Spleen (tissue), 11 donors: ENCODE results near the gene CDK7. TPM values are rescaled to one million over a fixed set of nuclear protein-coding genes. Genes with fewer than 3 reads are reported as not detected.

Experiments
- DNase-seq: peaks from one replicate; pipeline ENCODE4 v3.0.0-alpha.2; 2020
- H3K27ac ChIP-seq, 8 donors: fragments of 200-600 bp; sonication (generic) in 7 of 8; 1 replicate in 4 of 8; 2 replicates in 4 of 8; pipeline versions ENCODE4 v1.5.0 to v1.8.0; 2016 to 2021; ENCODE audit warnings: inconsistent platforms in 4 of 8, mild to moderate bottlenecking in 4 of 8, moderate library complexity in 1 of 8
- H3K27me3 ChIP-seq, 7 donors: fragments of 200-600 bp; sonication (generic) in 6 of 7; replicated peaks in 1 of 7; 1 replicate in 4 of 7; 2 replicates in 3 of 7; pipeline versions ENCODE4 v1.5.0 to v1.8.0; 2016 to 2021; ENCODE audit warnings: inconsistent platforms in 3 of 7, mild to moderate bottlenecking in 1 of 7
- H3K36me3 ChIP-seq, 6 donors: fragments of 200-600 bp; sonication (generic) in 5 of 6; 1 replicate in 4 of 6; 2 replicates in 2 of 6; pipeline versions ENCODE4 v1.5.0 to v1.8.0; 2016 to 2021; ENCODE audit warnings: inconsistent platforms in 2 of 6
- H3K4me1 ChIP-seq, 6 donors: fragments of 200-600 bp; sonication (generic) in 5 of 6; 1 replicate in 3 of 6; 2 replicates in 3 of 6; pipeline versions ENCODE4 v1.5.0 to v1.8.0; 2016 to 2021; ENCODE audit warnings: inconsistent platforms in 3 of 6
- H3K4me3 ChIP-seq, 8 donors: fragments of 200-600 bp; sonication (generic) in 7 of 8; 1 replicate in 4 of 8; 2 replicates in 4 of 8; pipeline versions ENCODE4 v1.5.0 to v1.8.0; 2016 to 2021; ENCODE audit warnings: inconsistent platforms in 4 of 8, mild to moderate bottlenecking in 4 of 8, moderate library complexity in 2 of 8
- H3K9me3 ChIP-seq, 8 donors: fragments of 200-600 bp; sonication (generic) in 7 of 8; 1 replicate in 4 of 8; 2 replicates in 4 of 8; pipeline versions ENCODE4 v1.5.0 to v1.8.0; 2016 to 2021; ENCODE audit warnings: inconsistent platforms in 4 of 8
- POLR2A ChIP-seq, 3 donors: fragments of 450-650 bp; IDR thresholded peaks; one replicate each; pipeline ENCODE4 v1.5.1; 2017; ENCODE audit warnings: antibody characterized with exemption in 3 of 3, mild to moderate bottlenecking in 1 of 3
- POLR2AphosphoS5 ChIP-seq, 3 donors: sonication (generic); formaldehyde crosslinking; IDR thresholded peaks; one replicate each; pipeline ENCODE4 v1.5.1; 2017; ENCODE audit warnings: antibody characterized with exemption in 3 of 3
- WGBS, 5 donors: extraction: QIAGEN DNeasy Blood & Tissue Kit in 3 of 5; methylation state at CpG; one replicate each; pipeline versions ENCODE4 v1.1.5 to v1.1.7; 2013 to 2018; 5-methylcytosine and 5-hydroxymethylcytosine counted together
- intact Hi-C: fragments of 100-400 bp; cut with DNase I; formaldehyde crosslinking; loops from one replicate; pipeline ENCODE4 v1.15.0; 2023; ENCODE audit warnings: low total_unique reads
- polyA plus RNA-seq, 3 donors: library from polyadenylated mRNA; stranded (reverse); fragments of 200-250 nt; gene quantifications; one replicate each; pipeline ENCODE4 v1.2.1, GENCODE V29; 2013
- total RNA-seq, 7 donors: library from RNA; depleted of rRNA in 3 of 7; stranded (reverse); fragments of >200 nt in 3 of 7; fragmentation: NEBNext Ultra II Directional in 4 of 7; extraction: Animal tissue kit (Norgen Biotek cat#: 25700) in 4 of 7; gene quantifications; one replicate each; pipeline versions ENCODE4 v1.1.0 to v1.2.1, GENCODE V29; 2016 to 2021
- TF ChIP-seq, protein P1 (sequence below), 11 experiments: fragments of 200-600 bp in 7 of 11; fragments of 450-650 bp in 4 of 11; sonication (generic) in 4 of 11; IDR thresholded peaks in 8 of 11; conservative IDR thresholded peaks in 3 of 11; 1 replicate in 7 of 11; 2 replicates in 4 of 11; pipeline versions ENCODE4 v1.4.0 to v1.8.0; 2016 to 2021; ENCODE audit warnings: antibody characterized with exemption in 11 of 11, inconsistent platforms in 4 of 11, mild to moderate bottlenecking in 1 of 11
- donor health status: healthy with polysubstance abuse.
- donor health status: DM: no; HTN: no; CAD: no; lungs with moderate emphysema.
- donor health status: DM: no; HTN: no; CAD: no.
- donor health status: Bipolar disorder and iron deficiency.
- donor health status: healthy.
- donor health status: DM: no; HTN: no; CAD: no.
- donor health status: DM: yes; HTN: yes; CAD: no.

Gene CDK7
- total and polyA plus RNA-seq, 10 donors: 12.9 to 21.9 (median 17.9) TPM

DNA sequence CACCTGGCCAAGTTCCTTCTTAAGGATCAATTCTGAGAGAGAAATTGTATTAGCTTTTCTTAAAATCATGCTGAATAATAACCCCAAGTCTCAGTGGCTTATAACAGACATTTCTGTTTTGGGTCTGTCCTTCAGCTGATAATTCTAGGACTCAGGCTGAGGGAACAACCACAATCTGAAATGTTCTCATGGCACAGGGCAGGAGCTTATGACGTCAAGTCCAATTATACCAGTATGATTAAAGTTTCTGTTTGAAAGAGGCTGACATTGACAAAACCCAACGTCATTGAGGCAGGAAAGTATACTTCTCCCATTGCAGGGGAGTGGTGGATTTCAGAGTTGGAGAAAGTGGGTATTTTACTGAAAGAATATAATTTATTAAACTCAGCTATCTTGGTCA, 23.5 kb upstream of the CDK7 start:
- H3K4me3 ChIP-seq: no peak overlapping the region
- no peaks in the 10 kb centered on the region for H3K9me3 ChIP-seq
- no peaks in the 10 kb centered on the region for H3K27me3 ChIP-seq
- no peak for DNase-seq
- TF ChIP-seq POLR2AphosphoS5 (IDR thresholded peaks at IDR 0.05) (no peak), POLR2A (IDR thresholded peaks at IDR 0.05) (no peak)
- TF ChIP-seq, protein P1, sequence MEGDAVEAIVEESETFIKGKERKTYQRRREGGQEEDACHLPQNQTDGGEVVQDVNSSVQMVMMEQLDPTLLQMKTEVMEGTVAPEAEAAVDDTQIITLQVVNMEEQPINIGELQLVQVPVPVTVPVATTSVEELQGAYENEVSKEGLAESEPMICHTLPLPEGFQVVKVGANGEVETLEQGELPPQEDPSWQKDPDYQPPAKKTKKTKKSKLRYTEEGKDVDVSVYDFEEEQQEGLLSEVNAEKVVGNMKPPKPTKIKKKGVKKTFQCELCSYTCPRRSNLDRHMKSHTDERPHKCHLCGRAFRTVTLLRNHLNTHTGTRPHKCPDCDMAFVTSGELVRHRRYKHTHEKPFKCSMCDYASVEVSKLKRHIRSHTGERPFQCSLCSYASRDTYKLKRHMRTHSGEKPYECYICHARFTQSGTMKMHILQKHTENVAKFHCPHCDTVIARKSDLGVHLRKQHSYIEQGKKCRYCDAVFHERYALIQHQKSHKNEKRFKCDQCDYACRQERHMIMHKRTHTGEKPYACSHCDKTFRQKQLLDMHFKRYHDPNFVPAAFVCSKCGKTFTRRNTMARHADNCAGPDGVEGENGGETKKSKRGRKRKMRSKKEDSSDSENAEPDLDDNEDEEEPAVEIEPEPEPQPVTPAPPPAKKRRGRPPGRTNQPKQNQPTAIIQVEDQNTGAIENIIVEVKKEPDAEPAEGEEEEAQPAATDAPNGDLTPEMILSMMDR (IDR thresholded peaks at IDR 0.05 in 8 of 11, conservative IDR thresholded peaks at IDR 0.05 in 3 of 11): no peak
- no peaks in the 10 kb centered on the region for H3K4me1 ChIP-seq
- intact Hi-C loops: no loop called here
- H3K27ac ChIP-seq: no peak overlapping the region
- 86 to 96% (median 95%) methylated on average over 2 of the region's 2 CpGs for WGBS, 5 donors
- no peaks in the 10 kb centered on the region for H3K36me3 ChIP-seq

DNA sequence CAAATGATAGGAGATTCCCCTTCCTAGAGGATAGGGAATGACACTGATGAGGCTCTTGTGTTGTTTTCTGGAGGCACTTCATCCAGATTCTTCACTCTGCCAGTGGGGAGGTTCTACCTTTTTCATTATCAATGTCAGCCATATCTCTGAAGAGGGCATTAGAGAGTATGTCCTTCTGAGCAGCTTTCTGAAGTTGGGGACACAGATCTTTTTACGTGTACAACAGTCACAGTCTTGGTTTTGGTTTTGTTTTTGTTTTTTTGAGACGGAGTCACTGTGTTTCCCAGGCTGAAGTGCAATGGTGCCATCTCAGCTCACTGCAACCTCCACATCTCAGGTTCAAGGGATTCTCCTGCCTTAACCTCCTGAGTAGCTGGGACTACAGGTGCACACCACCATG, 22.7 kb upstream of the CDK7 start:
- 70 to 89% (median 80%) methylated on average over 2 of the region's 2 CpGs for WGBS, 5 donors
- Histone ChIP-seq H3K4me1 (peaks cover 0 to 6% (median 3%) of the 10 kb centered on the region in 6 donors), H3K27me3 (no peaks in the 10 kb centered on the region), H3K27ac (no peak overlapping the region), H3K36me3 (no peaks in the 10 kb centered on the region), H3K9me3 (no peaks in the 10 kb centered on the region), H3K4me3 (no peak overlapping the region)
- TF ChIP-seq, protein P1 (IDR thresholded peaks at IDR 0.05 in 8 of 11, conservative IDR thresholded peaks at IDR 0.05 in 3 of 11): no peak
- TF ChIP-seq POLR2A (IDR thresholded peaks at IDR 0.05) (no peak), POLR2AphosphoS5 (IDR thresholded peaks at IDR 0.05) (no peak)
- intact Hi-C loops: no loop called here
- no peak for DNase-seq

DNA sequence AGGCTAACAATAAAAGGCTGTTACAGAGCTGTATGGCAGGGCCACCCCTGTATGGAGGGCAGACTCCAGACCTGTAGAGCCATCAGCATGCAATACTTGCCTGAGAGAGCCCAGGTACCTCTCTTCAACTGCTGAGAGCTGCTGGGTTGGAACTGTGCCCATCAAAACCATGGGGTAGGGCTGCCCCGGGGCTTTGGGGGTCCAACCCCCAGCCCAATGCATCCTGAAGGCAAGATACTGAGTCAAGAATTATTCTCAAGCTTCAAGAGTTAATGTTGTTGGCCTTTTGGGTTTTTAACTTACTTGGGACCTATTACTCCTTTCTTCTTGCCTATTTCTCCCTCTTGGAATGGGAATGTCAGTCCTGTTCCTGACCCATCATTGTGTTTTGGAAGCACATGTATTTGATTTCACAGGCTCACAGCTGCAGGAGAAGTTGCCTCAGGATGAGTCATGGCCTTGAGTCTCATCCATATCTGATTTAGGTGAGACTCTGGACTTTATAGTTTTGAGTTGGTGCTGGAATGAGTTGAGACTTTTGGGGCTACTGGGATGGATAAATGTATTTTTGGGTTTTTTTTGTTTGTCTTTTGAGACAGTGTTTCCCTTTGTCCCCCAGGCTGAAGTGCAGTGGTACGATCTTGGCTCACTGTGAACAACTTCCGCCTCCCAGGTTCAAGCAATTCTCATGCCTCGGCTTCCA, 21.0 kb upstream of the CDK7 start:
- peaks cover 0 to 16% (median 9%) of the 10 kb centered on the region in 6 donors for H3K4me1 ChIP-seq
- no peaks in the 10 kb centered on the region for H3K36me3 ChIP-seq
- TF ChIP-seq POLR2A (IDR thresholded peaks at IDR 0.05): no peak
- H3K4me3 ChIP-seq: no peak overlapping the region
- no peaks in the 10 kb centered on the region for H3K27me3 ChIP-seq
- H3K9me3 ChIP-seq: no peaks in the 10 kb centered on the region
- intact Hi-C loops: no loop called here
- no peak overlapping the region for H3K27ac ChIP-seq
- DNase-seq: no peak
- 95 to 99% (median 95%) methylated on average over 4 of the region's 4 CpGs for WGBS, 5 donors

DNA sequence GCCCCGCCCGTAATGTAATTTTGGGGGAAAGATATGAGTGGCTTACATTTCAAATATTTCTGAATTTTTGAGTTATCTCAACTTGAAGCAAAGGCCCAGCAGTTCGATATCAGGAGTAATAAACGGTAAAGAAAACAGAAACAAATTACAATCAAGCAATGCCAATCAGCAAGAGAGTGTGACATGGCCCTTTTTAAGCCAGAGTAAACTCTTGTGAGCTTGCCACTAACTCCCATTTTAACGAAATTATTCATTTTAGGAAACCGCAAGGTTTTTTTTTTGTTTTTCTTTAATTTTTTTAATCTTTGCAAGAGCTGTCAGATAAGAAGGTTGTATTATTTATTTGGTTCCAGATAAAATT, 17.6 kb upstream of the CDK7 start:
- Histone ChIP-seq H3K4me3 (peak overlapping the region; percentile 73 to 100 (median 96)), H3K9me3 (no peaks in the 10 kb centered on the region), H3K27ac (peak overlapping the region in 7 of 8 donors; percentile 95 to 99 (median 96)), H3K36me3 (peaks cover 0 to 5% (median 0%) of the 10 kb centered on the region in 6 donors), H3K27me3 (no peaks in the 10 kb centered on the region), H3K4me1 (peaks cover 0 to 28% (median 18%) of the 10 kb centered on the region in 6 donors)
- DNase-seq: no peak
- intact Hi-C loops: no loop called here
- TF ChIP-seq POLR2AphosphoS5 (IDR thresholded peaks at IDR 0.05): no peak
- TF ChIP-seq, protein P1 (IDR thresholded peaks at IDR 0.05 in 8 of 11, conservative IDR thresholded peaks at IDR 0.05 in 3 of 11): no peak
- no peak for TF ChIP-seq POLR2A (IDR thresholded peaks at IDR 0.05)
- WGBS, 5 donors: 47 to 50% (median 48%) methylated on average over 6 of the region's 6 CpGs
